ENCODE measurements around the gene SPATA3.

SPATA3 gene

DNA sequence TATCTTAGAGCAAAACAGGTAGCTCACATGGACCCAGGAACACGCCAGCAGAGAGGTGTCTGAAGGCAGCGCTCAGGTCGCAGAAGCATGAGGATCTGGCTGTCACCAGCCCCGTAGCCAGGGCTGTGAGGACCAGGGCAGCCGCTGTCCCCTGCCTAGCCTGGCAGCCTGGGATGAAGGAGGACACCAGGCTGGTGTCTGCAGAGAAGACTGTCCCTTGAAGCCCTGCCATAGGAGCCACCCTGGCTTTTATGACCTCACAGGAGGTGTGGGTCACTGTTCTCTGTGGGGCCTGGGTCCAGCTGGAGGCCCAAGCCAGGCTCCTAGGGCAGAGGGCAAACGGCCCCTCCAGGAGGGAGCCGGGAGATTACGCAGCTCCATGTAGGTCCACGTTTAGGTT, at the start of gene SPATA3:
Gene SPATA3 (plus strand): TSS at position 301 of the 400 bp plus-strand sequence. CDS start 113 bp downstream, outside the sequence.
- Histone ChIP-seq H4K20me1 (ENCODE audit: insufficient read depth, low read length) (no peaks in the 10 kb centered on the region), H3K9me3 (replicated peaks; ENCODE audit: insufficient read depth, low read length) (no peaks in the 10 kb centered on the region), H3K27ac (ENCODE audit: low read length) (no peak within 1 kb of the TSS), H3K79me2 (ENCODE audit: low read length) (no peaks in the 10 kb centered on the region), H3K4me2 (ENCODE audit: low read depth, low read length) (no peak within 1 kb of the TSS), H3K4me3 (ENCODE audit: low read length) (no peak within 1 kb of the TSS), H3F3A (ENCODE audit: insufficient read depth, low read length) (no peaks in the 10 kb centered on the region), H3K9me2 (replicated peaks; ENCODE audit: insufficient read depth, low read length) (no peaks in the 10 kb centered on the region), H3K27me3 (replicated peaks; ENCODE audit: insufficient read depth, low read length) (no peaks in the 10 kb centered on the region; the same call in 1 of the 2 replicates), H3K36me3 (replicated peaks; ENCODE audit: insufficient read depth, low read length) (no peaks in the 10 kb centered on the region), H3K9ac (ENCODE audit: low read length) (no peak within 1 kb of the TSS), H2AFZ (ENCODE audit: low read length) (no peak within 1 kb of the TSS), H3K4me1 (ENCODE audit: low read length) (no peaks in the 10 kb centered on the region)
- DNase-seq, result no peak
- TF ChIP-seq, protein P1, sequence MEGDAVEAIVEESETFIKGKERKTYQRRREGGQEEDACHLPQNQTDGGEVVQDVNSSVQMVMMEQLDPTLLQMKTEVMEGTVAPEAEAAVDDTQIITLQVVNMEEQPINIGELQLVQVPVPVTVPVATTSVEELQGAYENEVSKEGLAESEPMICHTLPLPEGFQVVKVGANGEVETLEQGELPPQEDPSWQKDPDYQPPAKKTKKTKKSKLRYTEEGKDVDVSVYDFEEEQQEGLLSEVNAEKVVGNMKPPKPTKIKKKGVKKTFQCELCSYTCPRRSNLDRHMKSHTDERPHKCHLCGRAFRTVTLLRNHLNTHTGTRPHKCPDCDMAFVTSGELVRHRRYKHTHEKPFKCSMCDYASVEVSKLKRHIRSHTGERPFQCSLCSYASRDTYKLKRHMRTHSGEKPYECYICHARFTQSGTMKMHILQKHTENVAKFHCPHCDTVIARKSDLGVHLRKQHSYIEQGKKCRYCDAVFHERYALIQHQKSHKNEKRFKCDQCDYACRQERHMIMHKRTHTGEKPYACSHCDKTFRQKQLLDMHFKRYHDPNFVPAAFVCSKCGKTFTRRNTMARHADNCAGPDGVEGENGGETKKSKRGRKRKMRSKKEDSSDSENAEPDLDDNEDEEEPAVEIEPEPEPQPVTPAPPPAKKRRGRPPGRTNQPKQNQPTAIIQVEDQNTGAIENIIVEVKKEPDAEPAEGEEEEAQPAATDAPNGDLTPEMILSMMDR (IDR thresholded peaks at IDR 0.05; ENCODE audit: low read length), result no peak
- no peak for TF ChIP-seq EZH2 (optimal IDR thresholded peaks at IDR 0.05; ENCODE audit: low read depth, low read length)
- TF ChIP-seq EZH2phosphoT487 (IDR thresholded peaks at IDR 0.05; ENCODE audit: low read length), result no peak

DNA sequence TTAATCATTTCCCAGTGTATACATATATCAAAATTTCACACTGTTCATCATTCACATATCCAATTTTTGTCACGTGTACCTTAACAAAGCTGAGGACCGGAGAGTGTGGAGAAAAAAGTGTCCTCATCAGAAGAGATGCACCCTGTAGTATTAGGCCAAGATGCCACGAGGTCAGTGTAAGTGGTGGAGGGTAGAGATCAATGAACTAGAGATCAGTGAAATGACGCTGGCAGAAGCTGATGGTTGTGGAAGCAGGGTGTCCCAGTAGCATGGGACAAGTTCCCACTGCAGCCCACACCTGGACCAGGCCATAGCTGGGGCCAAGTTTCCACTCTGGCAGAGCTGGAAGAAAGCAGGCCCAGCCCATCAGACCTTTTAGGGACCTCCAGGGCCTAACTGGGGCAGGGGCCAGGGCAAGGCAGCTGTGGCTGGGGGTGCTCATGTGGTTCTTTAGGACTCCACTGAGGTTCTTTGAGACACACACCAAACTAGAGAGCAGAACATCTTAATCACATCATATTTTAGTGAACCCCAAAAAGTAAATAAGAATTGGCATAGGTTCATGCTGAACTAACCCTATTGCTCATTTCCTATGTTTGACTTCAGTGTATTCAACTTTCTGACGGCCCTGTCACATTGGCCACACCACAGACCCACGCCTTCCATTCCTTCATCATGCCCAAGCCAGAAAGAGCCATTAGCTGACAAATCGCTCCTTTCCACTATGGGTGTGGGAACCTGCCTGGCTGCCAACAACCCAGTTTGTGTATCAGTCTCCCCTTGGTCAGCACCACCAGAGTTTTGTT, 49.3 kb upstream of the SPATA3 start:
- Histone ChIP-seq H3F3A (ENCODE audit: insufficient read depth, low read length) (no peaks in the 10 kb centered on the region), H3K27me3 (replicated peaks; ENCODE audit: insufficient read depth, low read length) (no peaks in the 10 kb centered on the region), H2AFZ (ENCODE audit: low read length) (no peak overlapping the region), H3K9ac (ENCODE audit: low read length) (no peak overlapping the region), H4K20me1 (ENCODE audit: insufficient read depth, low read length) (no peaks in the 10 kb centered on the region), H3K4me2 (ENCODE audit: low read depth, low read length) (no peak overlapping the region), H3K9me3 (replicated peaks; ENCODE audit: insufficient read depth, low read length) (no peaks in the 10 kb centered on the region), H3K4me3 (ENCODE audit: low read length) (no peak overlapping the region), H3K9me2 (replicated peaks; ENCODE audit: insufficient read depth, low read length) (no peaks in the 10 kb centered on the region), H3K4me1 (ENCODE audit: low read length) (no peaks in the 10 kb centered on the region), H3K36me3 (replicated peaks; ENCODE audit: insufficient read depth, low read length) (no peaks in the 10 kb centered on the region), H3K27ac (ENCODE audit: low read length) (no peak overlapping the region), H3K79me2 (ENCODE audit: low read length) (no peaks in the 10 kb centered on the region)
- no peak for DNase-seq
- no peak for TF ChIP-seq EZH2phosphoT487 (IDR thresholded peaks at IDR 0.05; ENCODE audit: low read length)
- no peak for TF ChIP-seq EZH2 (optimal IDR thresholded peaks at IDR 0.05; ENCODE audit: low read depth, low read length)
- TF ChIP-seq, protein P1 (IDR thresholded peaks at IDR 0.05; ENCODE audit: low read length), result no peak

DNA sequence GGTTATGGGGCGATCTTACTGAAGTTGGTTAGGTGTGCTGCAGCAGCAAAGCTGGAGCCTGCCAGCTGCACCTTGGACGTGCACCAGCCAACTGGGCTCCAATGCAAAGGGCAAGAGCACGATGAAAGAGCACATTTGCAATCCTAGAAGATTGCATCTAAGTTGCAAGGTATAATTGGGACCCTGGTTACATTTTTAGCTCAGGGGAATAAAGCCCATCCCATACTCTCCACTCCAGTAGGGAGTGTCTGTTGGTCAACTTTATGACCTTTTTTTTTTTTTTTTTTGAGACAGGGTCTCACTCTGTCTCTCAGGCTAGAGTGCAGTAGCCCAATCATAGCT, 48.7 kb upstream of the SPATA3 start:
- H3K4me2 ChIP-seq (ENCODE audit: low read depth, low read length), result no peak overlapping the region
- H3K4me3 ChIP-seq (ENCODE audit: low read length), result no peak overlapping the region
- H3K4me1 ChIP-seq (ENCODE audit: low read length), result no peaks in the 10 kb centered on the region

More for the DNA sequence above, 48.7 kb upstream of the SPATA3 start:
- no peaks in the 10 kb centered on the region for H4K20me1 ChIP-seq (ENCODE audit: insufficient read depth, low read length)
- no peaks in the 10 kb centered on the region for H3K79me2 ChIP-seq (ENCODE audit: low read length)
- no peak overlapping the region for H2AFZ ChIP-seq (ENCODE audit: low read length)
- TF ChIP-seq, protein P1 (IDR thresholded peaks at IDR 0.05; ENCODE audit: low read length), result no peak
- TF ChIP-seq EZH2 (optimal IDR thresholded peaks at IDR 0.05; ENCODE audit: low read depth, low read length), result no peak
- TF ChIP-seq EZH2phosphoT487 (IDR thresholded peaks at IDR 0.05; ENCODE audit: low read length), result no peak
- H3K27ac ChIP-seq (ENCODE audit: low read length), result no peak overlapping the region
- no peak for DNase-seq
- no peaks in the 10 kb centered on the region for H3K9me2 ChIP-seq (replicated peaks; ENCODE audit: insufficient read depth, low read length)
- H3K27me3 ChIP-seq (replicated peaks; ENCODE audit: insufficient read depth, low read length), result no peaks in the 10 kb centered on the region
- H3F3A ChIP-seq (ENCODE audit: insufficient read depth, low read length), result no peaks in the 10 kb centered on the region
- no peak overlapping the region for H3K9ac ChIP-seq (ENCODE audit: low read length)
- H3K9me3 ChIP-seq (replicated peaks; ENCODE audit: insufficient read depth, low read length), result no peaks in the 10 kb centered on the region
- no peaks in the 10 kb centered on the region for H3K36me3 ChIP-seq (replicated peaks; ENCODE audit: insufficient read depth, low read length)
